ENCODE measurements around the gene HIP1R.

DNA sequence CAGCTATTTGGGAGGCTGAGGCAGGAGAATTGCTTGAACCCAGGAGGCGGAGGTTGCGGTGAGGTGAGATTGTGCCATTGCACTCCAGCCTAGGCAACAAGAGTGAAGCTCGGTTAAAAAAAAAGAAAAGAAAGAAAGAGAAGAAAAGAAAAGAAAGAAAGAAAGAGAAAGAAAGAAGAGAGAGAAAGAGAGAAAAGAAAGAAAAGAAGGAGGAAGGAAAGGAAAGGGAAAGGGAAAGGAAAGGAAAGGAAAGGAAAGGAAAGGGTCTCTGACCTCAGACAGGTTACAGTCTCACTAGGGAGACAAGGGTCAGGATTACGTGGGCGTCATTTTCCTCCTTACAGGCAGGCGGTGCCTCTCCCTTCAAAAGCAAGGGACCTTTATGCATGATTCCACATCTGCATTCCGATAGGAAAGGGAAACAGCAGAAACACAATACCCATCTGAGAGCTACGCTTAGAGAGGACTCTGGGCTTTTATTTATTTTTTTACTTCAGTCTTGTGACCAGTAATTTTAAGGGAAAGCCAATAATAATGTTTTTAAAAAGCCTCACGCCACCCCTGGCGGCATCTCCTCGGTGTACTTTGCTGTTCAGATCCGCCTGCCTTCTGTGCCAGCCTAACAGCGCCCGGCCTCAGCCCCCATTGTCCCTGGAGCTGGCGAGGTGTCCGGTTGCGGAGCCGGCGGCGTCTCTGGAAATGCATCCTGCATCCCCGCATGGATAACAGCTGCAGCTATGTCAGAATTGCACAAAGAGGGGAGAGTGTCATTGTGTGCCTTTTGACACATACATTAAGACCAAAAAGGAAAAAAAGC lies 945 bp upstream of the HIP1R start:
- TF ChIP-seq, protein P1, sequence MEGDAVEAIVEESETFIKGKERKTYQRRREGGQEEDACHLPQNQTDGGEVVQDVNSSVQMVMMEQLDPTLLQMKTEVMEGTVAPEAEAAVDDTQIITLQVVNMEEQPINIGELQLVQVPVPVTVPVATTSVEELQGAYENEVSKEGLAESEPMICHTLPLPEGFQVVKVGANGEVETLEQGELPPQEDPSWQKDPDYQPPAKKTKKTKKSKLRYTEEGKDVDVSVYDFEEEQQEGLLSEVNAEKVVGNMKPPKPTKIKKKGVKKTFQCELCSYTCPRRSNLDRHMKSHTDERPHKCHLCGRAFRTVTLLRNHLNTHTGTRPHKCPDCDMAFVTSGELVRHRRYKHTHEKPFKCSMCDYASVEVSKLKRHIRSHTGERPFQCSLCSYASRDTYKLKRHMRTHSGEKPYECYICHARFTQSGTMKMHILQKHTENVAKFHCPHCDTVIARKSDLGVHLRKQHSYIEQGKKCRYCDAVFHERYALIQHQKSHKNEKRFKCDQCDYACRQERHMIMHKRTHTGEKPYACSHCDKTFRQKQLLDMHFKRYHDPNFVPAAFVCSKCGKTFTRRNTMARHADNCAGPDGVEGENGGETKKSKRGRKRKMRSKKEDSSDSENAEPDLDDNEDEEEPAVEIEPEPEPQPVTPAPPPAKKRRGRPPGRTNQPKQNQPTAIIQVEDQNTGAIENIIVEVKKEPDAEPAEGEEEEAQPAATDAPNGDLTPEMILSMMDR (conservative IDR thresholded peaks at IDR 0.05), result no peak; the same call in 1 of the 2 replicates
- TF ChIP-seq EZH2 (IDR thresholded peaks at IDR 0.05; ENCODE audit: low read depth), result no peak

Data from PC-9 (cell line).